KG1 (cell line): Measurements from ENCODE around the gene ITGAL.

ENCODE experiments used
- DNase-seq: peaks from one replicate; lab custom pipeline; 2025; lab: John Stamatoyannopoulos, UW

The ITGAL gene

GRCh38 chr16:30541502-30542329 lies 69.2 kb downstream of the ITGAL start:
- DNase-seq = no peak

GRCh38 chr16:30543067-30543466 lies 70.5 kb downstream of the ITGAL start:
- no peak for DNase-seq

- DNase-seq = no peak
Observed at GRCh38 chr16:30546115-30546514, 73.6 kb downstream of the ITGAL start.

GRCh38 chr16:30548416-30549253 lies 76.1 kb downstream of the ITGAL start:
- no peak for DNase-seq

GRCh38 chr16:30551781-30552180 lies 79.2 kb downstream of the ITGAL start:
- DNase-seq = no peak

GRCh38 chr16:30552956-30553355 lies 80.4 kb downstream of the ITGAL start:
- DNase-seq = no peak

GRCh38 chr16:30553393-30553899 lies 80.9 kb downstream of the ITGAL start:
- DNase-seq = no peak

- no peak for DNase-seq
Observed at GRCh38 chr16:30554557-30555314, 82.2 kb downstream of the ITGAL start.

GRCh38 chr16:30555315-30556124 lies 83.0 kb downstream of the ITGAL start:
- no peak for DNase-seq

GRCh38 chr16:30556125-30556473 lies 83.6 kb downstream of the ITGAL start:
- DNase-seq = no peak

GRCh38 chr16:30557707-30557956 lies 85.1 kb downstream of the ITGAL start:
- no peak for DNase-seq

GRCh38 chr16:30557957-30558788 lies 85.6 kb downstream of the ITGAL start, which contains the start of gene ZNF764:
ZNF764 (minus strand) TSS chr16:30558374; CDS start chr16:30558182, 192 bp downstream.
- peak; percentile 97 for DNase-seq

- no peak for DNase-seq
Observed at GRCh38 chr16:30558789-30559377, 86.3 kb downstream of the ITGAL start.

GRCh38 chr16:30559690-30560089 lies 87.1 kb downstream of the ITGAL start:
- no peak for DNase-seq

- DNase-seq = no peak
Observed at GRCh38 chr16:30561089-30561816, 88.7 kb downstream of the ITGAL start.

- no peak for DNase-seq
Observed at GRCh38 chr16:30562021-30562420, 89.5 kb downstream of the ITGAL start.

GRCh38 chr16:30565526-30565925 lies 93.0 kb downstream of the ITGAL start:
- DNase-seq = no peak

- no peak for DNase-seq
Observed at GRCh38 chr16:30565984-30566383, 93.4 kb downstream of the ITGAL start.

GRCh38 chr16:30566531-30566930 lies 94.0 kb downstream of the ITGAL start:
- no peak for DNase-seq
